Mesothelial cell of epicardium (in vitro differentiated cells): Measurements from ENCODE around the gene MED25. TPM values are rescaled to one million over a fixed set of nuclear protein-coding genes. Genes with fewer than 3 reads are reported as not detected.
A peak's percentile ranks its signal among the peaks of the same experiment; 100 is the strongest.

Experiments used
- DNase-seq, 2 experiments: peaks; one replicate each; pipeline ENCODE4 v3.0.0; 2021; ENCODE audit warnings: low spot score in 2 of 2; ENCODE audit not compliant: unreplicated experiment in 2 of 2
- H3K27ac Mint-ChIP-seq: 2 replicates; pipeline ENCODE4 v1.8.0; 2021; ENCODE audit warnings: mixed read lengths
- H3K27me3 Mint-ChIP-seq: 2 replicates; pipeline ENCODE4 v1.8.0; 2021; ENCODE audit warnings: low read depth, mixed read lengths
- H3K36me3 Mint-ChIP-seq: 2 replicates; pipeline ENCODE4 v1.8.0; 2021; ENCODE audit warnings: mixed read lengths
- H3K4me1 Mint-ChIP-seq: 2 replicates; pipeline ENCODE4 v1.8.0; 2021; ENCODE audit warnings: mixed read lengths
- H3K4me3 Mint-ChIP-seq: 2 replicates; pipeline ENCODE4 v1.8.0; 2021; ENCODE audit warnings: mild to moderate bottlenecking, moderate library complexity, mixed read lengths
- H3K9me3 Mint-ChIP-seq: 2 replicates; pipeline ENCODE4 v1.8.0; 2021; ENCODE audit warnings: mixed read lengths
- total RNA-seq: library from RNA; stranded (reverse); gene quantifications from 3 replicates; pipeline ENCODE4 v1.2.1, GENCODE V29; 2021
- TF ChIP-seq, protein P1 (sequence below): fragments of 200-600 bp; sonication (generic); IDR thresholded peaks from one replicate; pipeline ENCODE4 v1.5.0; 2021; ENCODE audit warnings: antibody characterized with exemption; ENCODE audit not compliant: unreplicated experiment

Gene MED25
- total RNA-seq, 1 donor from 2014 or later, result 103 TPM

DNA sequence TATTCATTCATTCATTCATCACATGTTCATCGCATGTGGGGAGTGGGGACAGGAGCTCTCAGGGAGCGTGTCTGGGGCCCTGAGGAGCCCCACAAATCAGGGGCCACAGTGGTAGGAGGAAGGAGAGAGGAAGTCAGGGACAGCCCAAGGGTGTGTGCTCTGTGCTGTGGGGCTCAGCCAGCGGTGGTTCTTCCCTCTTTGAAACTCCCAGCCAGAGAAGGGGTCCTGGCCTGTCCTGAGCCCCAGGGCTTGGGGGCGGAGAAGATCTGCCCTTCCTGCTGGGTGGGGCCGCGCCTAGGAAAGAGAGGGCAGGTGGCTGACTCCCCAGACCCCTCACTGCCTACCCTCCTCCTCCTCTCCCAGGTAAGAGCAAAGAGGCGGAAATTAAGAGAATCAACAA, 36.7 kb upstream of the MED25 start:
- DNase-seq, result no peak
- peaks cover 12% of the 10 kb centered on the region for H3K4me1 Mint-ChIP-seq
- peaks cover 28% of the 10 kb centered on the region for H3K36me3 Mint-ChIP-seq
- H3K4me3 Mint-ChIP-seq, result no peak overlapping the region
- TF ChIP-seq, protein P1, sequence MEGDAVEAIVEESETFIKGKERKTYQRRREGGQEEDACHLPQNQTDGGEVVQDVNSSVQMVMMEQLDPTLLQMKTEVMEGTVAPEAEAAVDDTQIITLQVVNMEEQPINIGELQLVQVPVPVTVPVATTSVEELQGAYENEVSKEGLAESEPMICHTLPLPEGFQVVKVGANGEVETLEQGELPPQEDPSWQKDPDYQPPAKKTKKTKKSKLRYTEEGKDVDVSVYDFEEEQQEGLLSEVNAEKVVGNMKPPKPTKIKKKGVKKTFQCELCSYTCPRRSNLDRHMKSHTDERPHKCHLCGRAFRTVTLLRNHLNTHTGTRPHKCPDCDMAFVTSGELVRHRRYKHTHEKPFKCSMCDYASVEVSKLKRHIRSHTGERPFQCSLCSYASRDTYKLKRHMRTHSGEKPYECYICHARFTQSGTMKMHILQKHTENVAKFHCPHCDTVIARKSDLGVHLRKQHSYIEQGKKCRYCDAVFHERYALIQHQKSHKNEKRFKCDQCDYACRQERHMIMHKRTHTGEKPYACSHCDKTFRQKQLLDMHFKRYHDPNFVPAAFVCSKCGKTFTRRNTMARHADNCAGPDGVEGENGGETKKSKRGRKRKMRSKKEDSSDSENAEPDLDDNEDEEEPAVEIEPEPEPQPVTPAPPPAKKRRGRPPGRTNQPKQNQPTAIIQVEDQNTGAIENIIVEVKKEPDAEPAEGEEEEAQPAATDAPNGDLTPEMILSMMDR, result no peak
- no peak overlapping the region for H3K27ac Mint-ChIP-seq
- H3K9me3 Mint-ChIP-seq, result no peaks in the 10 kb centered on the region
- no peaks in the 10 kb centered on the region for H3K27me3 Mint-ChIP-seq

DNA sequence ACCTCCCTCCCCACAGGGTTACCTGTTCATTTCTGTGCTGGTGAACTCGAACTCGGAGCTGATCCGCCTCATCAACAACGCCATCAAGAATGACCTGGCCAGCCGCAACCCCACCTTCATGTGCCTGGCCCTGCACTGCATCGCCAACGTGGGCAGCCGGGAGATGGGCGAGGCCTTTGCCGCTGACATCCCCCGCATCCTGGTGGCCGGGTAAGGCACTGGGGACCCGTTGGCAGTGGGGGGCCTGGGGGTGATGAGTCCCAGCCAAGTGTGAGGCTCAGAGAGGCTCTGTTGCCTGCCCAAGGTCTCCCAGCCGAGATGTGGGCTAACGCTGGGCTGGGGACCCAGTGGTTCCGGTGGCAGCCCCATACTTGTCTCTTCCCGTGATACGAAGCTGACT, 35.6 kb upstream of the MED25 start:
- Mint-ChIP-seq H3K4me3 (no peak overlapping the region), H3K4me1 (peaks cover 17% of the 10 kb centered on the region), H3K9me3 (no peaks in the 10 kb centered on the region), H3K27ac (no peak overlapping the region), H3K36me3 (peaks cover 31% of the 10 kb centered on the region), H3K27me3 (no peaks in the 10 kb centered on the region)
- TF ChIP-seq, protein P1, result no peak
- no peak for DNase-seq

DNA sequence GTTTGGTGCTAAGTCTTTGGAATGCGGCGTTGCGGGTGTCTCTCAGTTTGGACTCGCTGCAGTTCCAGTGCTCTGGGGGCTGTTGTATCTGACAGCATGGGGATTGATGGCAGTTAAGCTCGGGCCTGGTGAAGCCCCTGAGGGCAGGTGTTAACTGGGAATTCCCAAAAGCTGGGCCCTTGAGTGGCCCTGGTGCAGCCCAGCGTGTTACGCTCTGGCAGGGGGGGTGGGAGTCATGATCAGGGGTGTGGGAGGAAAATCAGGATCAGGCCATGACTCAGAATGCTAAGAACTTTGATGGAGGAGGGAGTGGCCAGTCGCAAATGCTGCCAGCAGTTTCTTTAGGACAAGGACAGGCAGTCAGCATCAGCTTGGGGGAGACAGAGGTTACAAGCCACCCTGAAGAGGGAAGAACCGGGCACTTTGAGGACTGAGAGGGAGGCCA, 31.7 kb upstream of the MED25 start:
- no peak overlapping the region for H3K4me3 Mint-ChIP-seq
- no peaks in the 10 kb centered on the region for H3K27me3 Mint-ChIP-seq
- H3K27ac Mint-ChIP-seq, result peak overlapping the region; percentile 88
- H3K4me1 Mint-ChIP-seq, result peaks cover 20% of the 10 kb centered on the region
- no peak for DNase-seq
- peaks cover 55% of the 10 kb centered on the region for H3K36me3 Mint-ChIP-seq
- no peaks in the 10 kb centered on the region for H3K9me3 Mint-ChIP-seq
- TF ChIP-seq, protein P1, result no peak

DNA sequence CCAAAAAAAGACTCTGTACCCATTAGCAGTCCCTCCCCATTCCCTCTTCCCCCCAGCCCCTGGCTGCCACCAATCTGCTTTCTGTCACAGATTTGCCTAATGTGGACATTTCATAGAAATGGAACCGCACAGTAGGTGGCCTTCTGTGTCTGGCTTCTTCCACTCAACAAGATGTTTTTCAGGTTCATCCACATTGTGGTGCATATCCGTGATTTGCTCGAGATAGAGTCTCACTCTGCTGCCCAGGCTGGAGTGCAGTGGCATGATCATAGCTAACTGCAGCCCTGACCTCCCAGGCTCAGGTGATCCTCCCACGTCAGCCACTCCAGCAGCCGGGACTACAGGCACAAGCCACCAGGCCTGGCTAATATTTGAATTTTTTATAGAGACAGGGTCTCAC, 30.3 kb upstream of the MED25 start:
- no peak overlapping the region for H3K27ac Mint-ChIP-seq

DNA sequence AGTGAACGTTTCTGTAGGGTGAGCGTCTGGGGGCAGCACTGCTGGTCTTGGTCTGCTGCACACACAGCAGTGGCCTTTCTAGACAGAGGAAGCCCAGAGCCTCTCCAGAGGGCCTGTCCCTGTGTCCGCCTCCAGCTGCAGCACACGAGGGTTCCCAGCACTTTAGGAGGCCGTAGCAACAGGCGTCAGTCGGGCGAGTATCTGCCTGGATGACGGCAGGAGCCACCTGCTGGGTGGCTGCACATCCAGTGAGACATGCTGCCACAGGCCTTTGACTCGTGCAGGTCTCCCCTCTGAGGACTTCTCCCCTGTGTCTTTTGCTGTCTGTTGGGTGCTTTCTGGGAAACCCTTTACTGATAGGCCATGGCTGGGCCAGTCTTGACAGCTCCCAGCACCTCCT, 29.2 kb upstream of the MED25 start:
- Mint-ChIP-seq H3K27me3 (no peaks in the 10 kb centered on the region), H3K9me3 (no peaks in the 10 kb centered on the region), H3K4me1 (peaks cover 20% of the 10 kb centered on the region), H3K4me3 (no peak overlapping the region), H3K36me3 (peaks cover 49% of the 10 kb centered on the region), H3K27ac (no peak overlapping the region)
- DNase-seq, result no peak
- TF ChIP-seq, protein P1, result no peak

More for the DNA sequence above, 30.3 kb upstream of the MED25 start:
- no peak overlapping the region for H3K4me3 Mint-ChIP-seq
- no peaks in the 10 kb centered on the region for H3K9me3 Mint-ChIP-seq
- H3K4me1 Mint-ChIP-seq, result peaks cover 20% of the 10 kb centered on the region
- DNase-seq, result no peak
- no peaks in the 10 kb centered on the region for H3K27me3 Mint-ChIP-seq
- H3K36me3 Mint-ChIP-seq, result peaks cover 55% of the 10 kb centered on the region
- TF ChIP-seq, protein P1, result no peak

DNA sequence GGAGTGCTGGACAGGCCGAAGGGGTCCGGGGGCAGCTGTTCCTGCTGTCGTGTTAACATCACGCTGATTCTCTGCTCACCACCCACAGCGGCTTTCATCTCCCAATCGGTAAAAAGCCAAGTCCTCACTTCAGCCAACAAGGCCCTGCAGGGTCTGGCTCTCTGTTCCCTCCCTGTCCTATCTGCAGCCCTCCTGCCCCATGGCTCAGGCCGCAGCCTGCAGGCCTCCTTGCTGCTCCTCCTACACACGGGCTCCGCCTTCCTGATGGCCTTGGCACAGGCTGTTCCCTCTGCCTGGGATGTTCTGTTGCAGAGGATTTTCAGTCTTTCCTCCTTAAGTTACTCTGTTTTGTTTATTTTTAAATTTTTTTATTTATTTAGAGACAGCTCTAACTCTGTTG, 27.2 kb upstream of the MED25 start:
- Mint-ChIP-seq H3K9me3 (no peaks in the 10 kb centered on the region), H3K27me3 (no peaks in the 10 kb centered on the region), H3K4me1 (peaks cover 14% of the 10 kb centered on the region), H3K4me3 (no peak overlapping the region), H3K36me3 (peaks cover 44% of the 10 kb centered on the region), H3K27ac (no peak overlapping the region)
- TF ChIP-seq, protein P1, result no peak
- no peak for DNase-seq
